ENCODE results near the gene ARHGAP30. TPM values are rescaled to one million over a fixed set of nuclear protein-coding genes. Genes with fewer than 3 reads are reported as not detected.

ARHGAP30 gene
- total RNA-seq, 1 donor from 2014 or later = 14.5 TPM

DNA sequence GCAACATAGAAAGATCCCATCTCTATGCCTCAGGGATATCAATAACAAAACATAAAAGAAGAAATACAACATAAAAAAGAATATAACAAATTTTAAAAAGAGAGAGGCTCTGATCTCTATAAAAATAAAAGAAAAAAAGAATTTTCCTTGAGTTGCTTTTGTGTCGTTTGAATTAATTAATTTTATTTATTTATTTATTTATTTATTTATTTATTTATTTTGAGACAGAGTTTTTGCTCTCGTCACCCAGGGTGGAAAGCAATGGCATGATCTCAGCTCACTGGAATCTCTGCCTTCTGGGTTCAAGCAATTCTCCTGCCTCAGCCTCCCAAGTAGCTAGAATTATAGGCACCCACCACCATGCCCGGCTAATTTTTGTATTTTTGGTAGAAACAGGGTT, 57.3 kb downstream of the ARHGAP30 start:
- Histone ChIP-seq H3K4me1 (peaks cover 30% of the 10 kb centered on the region), H3K27me3 (no peaks in the 10 kb centered on the region), H3K4me3 (no peak overlapping the region), H3K27ac (peak overlapping the region; percentile 81), H3K36me3 (no peaks in the 10 kb centered on the region), H3K9me3 (no peaks in the 10 kb centered on the region)
- intact Hi-C loops (cut with DNase I) = no loop called here
- DNase-seq (ENCODE audit: extremely low spot score in 2 of 2) = no peak
- TF ChIP-seq POLR2AphosphoS5 (IDR thresholded peaks at IDR 0.05; ENCODE audit: insufficient read depth in 1 of 2, low read depth in 1 of 2) (no peak), POLR2A (IDR thresholded peaks at IDR 0.05) (no peak), CTCF (IDR thresholded peaks at IDR 0.05) (no peak)

DNA sequence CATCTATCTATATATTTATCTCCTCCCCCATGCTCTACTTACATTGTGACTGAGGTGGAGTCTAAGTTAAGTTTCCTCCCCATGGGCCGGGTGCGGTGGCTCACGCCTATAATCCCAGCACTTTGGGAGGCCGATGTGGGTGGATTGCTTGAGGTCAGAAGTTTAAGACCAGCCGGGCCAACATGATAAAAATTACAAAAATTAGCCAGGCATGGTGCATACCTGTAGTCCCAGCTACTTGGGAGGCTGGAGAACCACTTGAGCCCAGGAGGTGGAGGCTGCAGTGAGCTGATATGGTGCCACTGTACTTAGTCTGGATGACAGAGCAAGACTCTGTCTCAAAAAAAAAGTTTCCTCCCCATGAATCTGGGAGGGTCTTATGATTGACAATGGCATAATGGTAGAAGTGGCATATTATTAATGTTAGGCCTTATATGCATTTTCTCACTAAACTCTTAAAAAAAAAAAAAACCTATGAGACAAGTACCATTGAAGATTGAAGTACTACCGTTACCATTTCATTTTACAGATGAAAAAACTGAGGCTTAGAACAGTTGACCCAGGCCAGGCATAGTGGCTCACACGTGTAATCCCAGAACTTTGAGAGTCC, 60.0 kb downstream of the ARHGAP30 start:
- H3K4me1 ChIP-seq = peaks cover 20% of the 10 kb centered on the region
- TF ChIP-seq POLR2A (IDR thresholded peaks at IDR 0.05) (no peak), POLR2AphosphoS5 (IDR thresholded peaks at IDR 0.05; ENCODE audit: insufficient read depth in 1 of 2, low read depth in 1 of 2) (no peak), CTCF (IDR thresholded peaks at IDR 0.05) (no peak)
- H3K4me3 ChIP-seq = no peak overlapping the region
- intact Hi-C loops (cut with DNase I) = no loop called here
- DNase-seq (ENCODE audit: extremely low spot score in 2 of 2) = no peak
- no peaks in the 10 kb centered on the region for H3K9me3 ChIP-seq
- no peak overlapping the region for H3K27ac ChIP-seq
- H3K27me3 ChIP-seq = no peaks in the 10 kb centered on the region
- H3K36me3 ChIP-seq = no peaks in the 10 kb centered on the region

- no peak for DNase-seq (ENCODE audit: extremely low spot score in 2 of 2)
- Histone ChIP-seq H3K36me3 (no peaks in the 10 kb centered on the region), H3K27ac (no peak overlapping the region), H3K4me1 (peaks cover 13% of the 10 kb centered on the region), H3K9me3 (no peaks in the 10 kb centered on the region), H3K4me3 (no peak overlapping the region), H3K27me3 (no peaks in the 10 kb centered on the region)
- no peak for TF ChIP-seq POLR2AphosphoS5 (IDR thresholded peaks at IDR 0.05; ENCODE audit: insufficient read depth in 1 of 2, low read depth in 1 of 2)
- TF ChIP-seq CTCF (IDR thresholded peaks at IDR 0.05) = no peak
- TF ChIP-seq POLR2A (IDR thresholded peaks at IDR 0.05) = no peak
- intact Hi-C loops (cut with DNase I) = no loop called here
These were observed 60.7 kb downstream of the ARHGAP30 start for GRCh38 chr1:161008869-161009510.

GRCh38 chr1:161007369-161007768, 62.3 kb downstream of the ARHGAP30 start:
- no peaks in the 10 kb centered on the region for H3K36me3 ChIP-seq
- no peaks in the 10 kb centered on the region for H3K4me1 ChIP-seq
- no peak for TF ChIP-seq CTCF (IDR thresholded peaks at IDR 0.05)
- intact Hi-C loops (cut with DNase I) = no loop called here
- no peak for DNase-seq (ENCODE audit: extremely low spot score in 2 of 2)
- no peak overlapping the region for H3K4me3 ChIP-seq
- no peaks in the 10 kb centered on the region for H3K9me3 ChIP-seq
- H3K27me3 ChIP-seq = no peaks in the 10 kb centered on the region
- H3K27ac ChIP-seq = no peak overlapping the region

GRCh38 chr1:161006563-161006962, 63.1 kb downstream of the ARHGAP30 start:
- intact Hi-C loops (cut with DNase I) = no loop called here
- no peak overlapping the region for H3K4me3 ChIP-seq
- no peaks in the 10 kb centered on the region for H3K27me3 ChIP-seq
- no peak for DNase-seq (ENCODE audit: extremely low spot score in 2 of 2)
- H3K27ac ChIP-seq = no peak overlapping the region
- no peaks in the 10 kb centered on the region for H3K9me3 ChIP-seq
- TF ChIP-seq CTCF (IDR thresholded peaks at IDR 0.05) = no peak
- no peak for TF ChIP-seq POLR2AphosphoS5 (IDR thresholded peaks at IDR 0.05; ENCODE audit: insufficient read depth in 1 of 2, low read depth in 1 of 2)
- TF ChIP-seq POLR2A (IDR thresholded peaks at IDR 0.05) = no peak
- no peaks in the 10 kb centered on the region for H3K4me1 ChIP-seq
- H3K36me3 ChIP-seq = no peaks in the 10 kb centered on the region

Data from vagina (tissue), 2 donors.